IMR-90 (cell line): ENCODE results near the gene CCDC12. TPM values are rescaled to one million over a fixed set of nuclear protein-coding genes. Genes with fewer than 3 reads are reported as not detected.

Experiments
- ATAC-seq: fragments of 200-7000 bp; cut with Tn5 transposase; 2 replicates; pipeline ENCODE4 v1.9.1; 2020; ENCODE audit warnings: low read depth, mild to moderate bottlenecking, moderate library complexity
- BruUV-seq: library from RNA; stranded (reverse); fragments of 400-500 nt; replicated peaks from 2 replicates; lab custom pipeline; 2021; lab: Mats Ljungman, UMichigan
- CTCF ChIA-PET: fragments of 300-600 bp; formaldehyde crosslinking; extraction: SDS; loops from one replicate; lab custom pipeline; 2021; ENCODE audit warnings: antibody characterized with exemption; lab: Yijun Ruan, JAX
- POLR2A ChIA-PET: fragments of 300-600 bp; sonication (Branson Sonifier 250); formaldehyde crosslinking; loops from one replicate; lab custom pipeline; 2022; ENCODE audit warnings: antibody characterized with exemption; ENCODE audit not compliant: unreplicated experiment; lab: Charles Lee
- DNase-seq: peaks from one replicate; pipeline ENCODE4 v3.0.0; 2013
- H2AFZ ChIP-seq: replicated peaks from 2 replicates; pipeline ENCODE3; 2013; ENCODE audit warnings: low read length, mild to moderate bottlenecking; ENCODE audit not compliant: poor library complexity
- H2AK5ac ChIP-seq: 2 replicates; pipeline ENCODE4 v1.6.1; 2013; ENCODE audit warnings: low read depth, low read length, inconsistent platforms
- H2AK9ac ChIP-seq: replicated peaks from 2 replicates; pipeline ENCODE3; 2013; ENCODE audit warnings: mild to moderate bottlenecking, low read depth, low read length, moderate library complexity; ENCODE audit not compliant: poor library complexity
- H2BK120ac ChIP-seq: 2 replicates; pipeline ENCODE4 v1.6.1; 2013; ENCODE audit warnings: low read depth, low read length, inconsistent platforms
- H2BK15ac ChIP-seq: 3 replicates; pipeline ENCODE4 v1.6.1; 2013; ENCODE audit warnings: low read depth, low read length, inconsistent platforms
- H2BK20ac ChIP-seq: 2 replicates; pipeline ENCODE4 v1.6.1; 2013; ENCODE audit warnings: low read depth, mild to moderate bottlenecking, inconsistent platforms, low read length, moderate library complexity
- H2BK5ac ChIP-seq: 2 replicates; pipeline ENCODE4 v1.6.1; 2013; ENCODE audit warnings: mild to moderate bottlenecking, low read depth, low read length, inconsistent platforms; ENCODE audit not compliant: poor library complexity, severe bottlenecking
- H3K14ac ChIP-seq: replicated peaks from 2 replicates; pipeline ENCODE4 v1.6.1; 2013; ENCODE audit warnings: low read depth, low read length, inconsistent platforms
- H3K18ac ChIP-seq: 2 replicates; pipeline ENCODE4 v1.6.1; 2013; ENCODE audit warnings: low read depth, low read length, control low read depth
- H3K23ac ChIP-seq: 2 replicates; pipeline ENCODE4 v1.6.1; 2013; ENCODE audit warnings: low read depth, low read length, inconsistent platforms
- H3K27ac ChIP-seq: 2 replicates; pipeline ENCODE4 v1.5.1; 2013; ENCODE audit warnings: mild to moderate bottlenecking, control low read depth, low read length; ENCODE audit not compliant: insufficient read depth
- H3K27me3 ChIP-seq: 2 replicates; pipeline ENCODE4 v1.6.1; 2013; ENCODE audit warnings: low read length; ENCODE audit not compliant: control insufficient read depth, insufficient read depth
- H3K36me3 ChIP-seq: 2 replicates; pipeline ENCODE4 v1.6.1; 2013; ENCODE audit warnings: low read length, mixed read lengths; ENCODE audit not compliant: control insufficient read depth, insufficient read depth
- H3K4ac ChIP-seq: 2 replicates; pipeline ENCODE4 v1.6.1; 2013; ENCODE audit warnings: low read depth, low read length, inconsistent platforms
- H3K4me1 ChIP-seq: 2 replicates; pipeline ENCODE4 v1.6.1; 2013; ENCODE audit warnings: low read length, mixed read lengths; ENCODE audit not compliant: control insufficient read depth, insufficient read depth
- H3K4me2 ChIP-seq: 2 replicates; pipeline ENCODE4 v1.6.1; 2013; ENCODE audit warnings: low read depth, mild to moderate bottlenecking, control low read depth, low read length, moderate library complexity
- H3K4me3 ChIP-seq: 2 replicates; pipeline ENCODE4 v1.5.1; 2013; ENCODE audit warnings: low read depth, mild to moderate bottlenecking, control low read depth, low read length, moderate library complexity; ENCODE audit not compliant: insufficient read depth
- H3K56ac ChIP-seq: 2 replicates; pipeline ENCODE4 v1.6.1; 2013; ENCODE audit warnings: low read length, inconsistent platforms; ENCODE audit not compliant: insufficient read depth; ENCODE audit errors: extremely low read depth
- H3K79me1 ChIP-seq, 2 experiments: 2 replicates each; pipeline ENCODE4 v1.6.1; 2013; ENCODE audit warnings: low read length in 2 of 2, inconsistent platforms in 1 of 2, low read depth in 1 of 2
- H3K9ac ChIP-seq: 2 replicates; pipeline ENCODE4 v1.6.1; 2013; ENCODE audit warnings: low read depth, low read length, control low read depth
- H3K9me1 ChIP-seq: 2 replicates; pipeline ENCODE4 v1.6.1; 2013; ENCODE audit warnings: low read length, inconsistent platforms; ENCODE audit not compliant: insufficient read depth
- H3K9me3 ChIP-seq: 2 replicates; pipeline ENCODE4 v1.6.1; 2013; ENCODE audit warnings: low read length; ENCODE audit not compliant: control insufficient read depth, insufficient read depth
- H4K20me1 ChIP-seq: 2 replicates; pipeline ENCODE4 v1.6.1; 2013; ENCODE audit warnings: low read length, inconsistent platforms; ENCODE audit not compliant: insufficient read depth
- H4K5ac ChIP-seq: 2 replicates; pipeline ENCODE4 v1.6.1; 2013; ENCODE audit warnings: mild to moderate bottlenecking, low read depth, low read length, control low read depth
- H4K8ac ChIP-seq, 2 experiments: 2 replicates each; pipeline ENCODE4 v1.6.1; 2013; ENCODE audit warnings: low read depth in 2 of 2, low read length in 2 of 2, control low read depth in 1 of 2, inconsistent platforms in 1 of 2
- H4K91ac ChIP-seq: 2 replicates; pipeline ENCODE4 v1.6.1; 2013; ENCODE audit warnings: low read depth, low read length, inconsistent platforms; ENCODE audit not compliant: insufficient read depth
- BHLHE40 ChIP-seq: fragments of 150-350 bp; IDR thresholded peaks from 2 replicates; pipeline ENCODE4 v1.6.1; 2016; ENCODE audit warnings: mild to moderate bottlenecking, low read depth, low read length
- CHD1 ChIP-seq: IDR thresholded peaks from 2 replicates; pipeline ENCODE4 v1.6.1; 2012; ENCODE audit warnings: low read depth, low read length, improper control_type of control experiment
- MXI1 ChIP-seq: IDR thresholded peaks from 2 replicates; pipeline ENCODE4 v1.6.1; 2012; ENCODE audit warnings: low read depth, mild to moderate bottlenecking, low read length, moderate library complexity, borderline replicate concordance
- NFE2L2 ChIP-seq: fragments of 150-350 bp; IDR thresholded peaks from 2 replicates; pipeline ENCODE4 v1.6.1; 2016; ENCODE audit warnings: low read depth, mild to moderate bottlenecking, low read length
- POLR2A ChIP-seq: IDR thresholded peaks from 2 replicates; pipeline ENCODE4 v1.6.1; 2012; ENCODE audit warnings: mild to moderate bottlenecking, low read depth, low read length
- RAD21 ChIP-seq: IDR thresholded peaks from 2 replicates; pipeline ENCODE4 v1.6.1; 2012; ENCODE audit warnings: low read length, improper control_type of control experiment
- RCOR1 ChIP-seq: IDR thresholded peaks from 2 replicates; pipeline ENCODE4 v1.6.1; 2012; ENCODE audit warnings: mild to moderate bottlenecking, low read length, improper control_type of control experiment; ENCODE audit not compliant: insufficient replicate concordance
- RFX5 ChIP-seq: IDR thresholded peaks from 2 replicates; pipeline ENCODE4 v1.8.0; 2012; ENCODE audit warnings: low read depth, mild to moderate bottlenecking, low read length, moderate library complexity
- WGBS, 2 experiments: methylation state at CpG; one replicate each; pipeline versions ENCODE4 v1.1.5 to v1.1.7; 2013; ENCODE audit warnings: missing lambda C conversion rate in 2 of 2; ENCODE audit not compliant: insufficient read length in 1 of 2; ENCODE audit errors: extremely low coverage in 2 of 2; 5-methylcytosine and 5-hydroxymethylcytosine counted together
- dilution Hi-C: fragments of 300-500 bp; cut with HindIII; formaldehyde crosslinking; loops from one replicate; pipeline ENCODE4 v1.14.3; 2018; ENCODE audit warnings: low sequenced_read_pairs; ENCODE audit not compliant: unreplicated experiment
- in situ Hi-C: fragments of 300-500 bp; cut with MboI; formaldehyde crosslinking; loops from 3 replicates; pipeline ENCODE4 v1.14.3; 2019; ENCODE audit warnings: low sequenced_read_pairs, inconsistent platforms, mixed read lengths
- intact Hi-C: fragments of 100-400 bp; cut with micrococcal nuclease; formaldehyde crosslinking; loops from 2 replicates; pipeline ENCODE4 v1.10.0; 2022
- polyA plus RNA-seq, 3 experiments: library from polyadenylated mRNA; depleted of rRNA; stranded (reverse); fragments of >200 nt; gene quantifications; 2 replicates each; pipeline ENCODE4 v1.2.3, GENCODE V29; 2012; ENCODE audit warnings: low replicate concordance in 1 of 3
- total RNA-seq: library from RNA; depleted of rRNA; stranded (reverse); fragments of >200 nt; gene quantifications from 2 replicates; pipeline ENCODE4 v1.2.3, GENCODE V29; 2012

CCDC12 gene
- total and polyA plus RNA-seq, 2 of the 4 experiments (the other 2 are of a cell fraction), result 15.2 to 35.1 TPM

DNA sequence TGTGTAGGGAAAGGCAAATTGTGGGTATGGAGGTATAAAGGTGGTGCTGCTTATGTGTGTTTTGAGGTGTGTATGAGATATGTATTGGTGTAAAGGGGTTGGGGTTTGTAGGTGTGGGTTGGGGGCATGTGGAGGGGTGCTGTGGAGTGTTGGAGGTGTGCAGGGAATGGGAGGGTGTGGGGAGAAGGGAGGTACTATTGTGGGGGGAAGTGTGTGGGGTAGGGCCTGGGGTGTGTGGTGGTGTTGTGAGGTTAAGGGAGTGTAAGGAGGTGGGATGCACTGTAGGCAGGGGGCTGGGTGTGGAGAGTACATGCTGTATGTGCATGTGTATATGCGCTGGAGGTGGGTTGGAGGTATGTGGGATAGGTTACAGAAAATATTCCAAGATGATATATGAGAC lies 15.7 kb downstream of the CCDC12 start:
- Histone ChIP-seq H4K20me1 (peaks cover 71% of the 10 kb centered on the region), H3K79me1 (peaks cover 20 to 72% of the 10 kb centered on the region in 2 experiments), H3K9ac (no peak overlapping the region), H4K5ac (no peak overlapping the region), H4K91ac (no peak overlapping the region), H2BK120ac (no peak overlapping the region), H3K23ac (no peak overlapping the region), H3K9me1 (peaks cover 27% of the 10 kb centered on the region), H3K4ac (no peak overlapping the region), H3K27ac (peak overlapping the region; percentile 15; the same call in 1 of the 2 replicates), H3K36me3 (peaks cover 5% of the 10 kb centered on the region; the same call in 1 of the 2 replicates), H3K14ac (no peak overlapping the region), H2AFZ (no peak overlapping the region), H2AK5ac (no peak overlapping the region), H3K4me3 (no peak overlapping the region), H2BK15ac (no peak overlapping the region), H3K27me3 (no peaks in the 10 kb centered on the region), H3K9me3 (no peaks in the 10 kb centered on the region), H4K8ac (no peak overlapping the region), H2BK5ac (peak overlapping the region; percentile 2), H3K4me1 (peaks cover 22% of the 10 kb centered on the region), H2BK20ac (no peak overlapping the region), H2AK9ac (no peak overlapping the region), H3K56ac (no peak overlapping the region), H3K18ac (no peak overlapping the region), H3K4me2 (no peak overlapping the region; the same call in 1 of the 2 replicates)
- POLR2A ChIA-PET, result no interaction called here
- WGBS, 2 experiments, result no CpG with 5 or more reads among the region's 1 CpG
- dilution Hi-C loops, result no loop called here
- ATAC-seq (no peak), DNase-seq (no peak)
- BruUV-seq, result no TSS peak
- CTCF ChIA-PET, result no interaction called here
- in situ Hi-C loops, result no loop called here
- intact Hi-C loops, result no loop called here
- TF ChIP-seq NFE2L2 (no peak), RAD21 (no peak), RFX5 (no peak), MXI1 (no peak), POLR2A (no peak), BHLHE40 (no peak), CHD1 (no peak), RCOR1 (no peak)
